ENCODE measurements around the gene GLIS1. TPM values are rescaled to one million over a fixed set of nuclear protein-coding genes. Genes with fewer than 3 reads are reported as not detected.
A peak's percentile ranks its signal among the peaks of the same experiment; 100 is the strongest.

The GLIS1 gene
- total and polyA plus RNA-seq, 4 donors, result 0.50 to 3.8 (median 1.4) TPM

GRCh38 chr1:53589043-53589887 lies 149.7 kb downstream of the GLIS1 start:
- H3K27ac ChIP-seq (ENCODE audit: low read depth, low read length), result no peak overlapping the region
- H3K4me1 ChIP-seq (ENCODE audit: control insufficient read depth, insufficient read depth, low read length), result peaks cover 43% of the 10 kb centered on the region
- no peak overlapping the region for H3K4me3 ChIP-seq (ENCODE audit: low read depth, low read length)
- H3K9me3 ChIP-seq (ENCODE audit: control insufficient read depth, insufficient read depth, low read length), result no peaks in the 10 kb centered on the region
- WGBS (ENCODE audit: insufficient coverage), result 87% methylated on average over 9 of the region's 11 CpGs
- peaks cover 13% of the 10 kb centered on the region for H3K36me3 ChIP-seq (ENCODE audit: control insufficient read depth, insufficient read depth, low read length)
- no peaks in the 10 kb centered on the region for H3K27me3 ChIP-seq (ENCODE audit: control insufficient read depth, insufficient read depth, low read length)
- no peak for DNase-seq (ENCODE audit: low read depth in 4 of 6, low spot score in 6 of 6)

GRCh38 chr1:53588053-53588779 lies 150.7 kb downstream of the GLIS1 start:
- Histone ChIP-seq H3K4me1 (ENCODE audit: control insufficient read depth, insufficient read depth, low read length) (peaks cover 39% of the 10 kb centered on the region), H3K27me3 (ENCODE audit: control insufficient read depth, insufficient read depth, low read length) (no peaks in the 10 kb centered on the region), H3K36me3 (ENCODE audit: control insufficient read depth, insufficient read depth, low read length) (peaks cover 3% of the 10 kb centered on the region), H3K9me3 (ENCODE audit: control insufficient read depth, insufficient read depth, low read length) (no peaks in the 10 kb centered on the region), H3K4me3 (ENCODE audit: low read depth, low read length) (no peak overlapping the region), H3K27ac (ENCODE audit: low read depth, low read length) (no peak overlapping the region)
- WGBS (ENCODE audit: insufficient coverage), result 86% methylated on average over 5 of the region's 6 CpGs
- DNase-seq (ENCODE audit: low read depth in 4 of 6, low spot score in 6 of 6), result no peak

- DNase-seq (ENCODE audit: low read depth in 4 of 6, low spot score in 6 of 6), result no peak
Observed at GRCh38 chr1:53587252-53587988, 151.5 kb downstream of the GLIS1 start.

GRCh38 chr1:53586765-53587164 lies 152.2 kb downstream of the GLIS1 start:
- Histone ChIP-seq H3K9me3 (ENCODE audit: control insufficient read depth, insufficient read depth, low read length) (no peaks in the 10 kb centered on the region), H3K4me1 (ENCODE audit: control insufficient read depth, insufficient read depth, low read length) (peaks cover 27% of the 10 kb centered on the region), H3K36me3 (ENCODE audit: control insufficient read depth, insufficient read depth, low read length) (no peaks in the 10 kb centered on the region), H3K27ac (ENCODE audit: low read depth, low read length) (no peak overlapping the region), H3K27me3 (ENCODE audit: control insufficient read depth, insufficient read depth, low read length) (no peaks in the 10 kb centered on the region), H3K4me3 (ENCODE audit: low read depth, low read length) (no peak overlapping the region)
- 78% methylated on average over 2 of the region's 2 CpGs for WGBS (ENCODE audit: insufficient coverage)
- DNase-seq (ENCODE audit: low read depth in 4 of 6, low spot score in 6 of 6), result no peak

More at GRCh38 chr1:53587252-53587988, 151.5 kb downstream of the GLIS1 start:
- WGBS (ENCODE audit: insufficient coverage), result 80% methylated on average over 4 of the region's 4 CpGs
- Histone ChIP-seq H3K4me3 (ENCODE audit: low read depth, low read length) (no peak overlapping the region), H3K27me3 (ENCODE audit: control insufficient read depth, insufficient read depth, low read length) (no peaks in the 10 kb centered on the region), H3K36me3 (ENCODE audit: control insufficient read depth, insufficient read depth, low read length) (peaks cover 2% of the 10 kb centered on the region), H3K4me1 (ENCODE audit: control insufficient read depth, insufficient read depth, low read length) (peaks cover 33% of the 10 kb centered on the region), H3K27ac (ENCODE audit: low read depth, low read length) (no peak overlapping the region), H3K9me3 (ENCODE audit: control insufficient read depth, insufficient read depth, low read length) (no peaks in the 10 kb centered on the region)

- Histone ChIP-seq H3K27me3 (ENCODE audit: control insufficient read depth, insufficient read depth, low read length) (no peaks in the 10 kb centered on the region), H3K4me3 (ENCODE audit: low read depth, low read length) (no peak overlapping the region), H3K4me1 (ENCODE audit: control insufficient read depth, insufficient read depth, low read length) (peaks cover 19% of the 10 kb centered on the region), H3K27ac (ENCODE audit: low read depth, low read length) (no peak overlapping the region), H3K9me3 (ENCODE audit: control insufficient read depth, insufficient read depth, low read length) (no peaks in the 10 kb centered on the region), H3K36me3 (ENCODE audit: control insufficient read depth, insufficient read depth, low read length) (no peaks in the 10 kb centered on the region)
- no peak for DNase-seq (ENCODE audit: low read depth in 4 of 6, low spot score in 6 of 6)
- 82% methylated on average over 1 of the region's 1 CpG for WGBS (ENCODE audit: insufficient coverage)
Observed at GRCh38 chr1:53585565-53585964, 153.4 kb downstream of the GLIS1 start.

GRCh38 chr1:53585129-53585528 lies 153.8 kb downstream of the GLIS1 start:
- no peaks in the 10 kb centered on the region for H3K9me3 ChIP-seq (ENCODE audit: control insufficient read depth, insufficient read depth, low read length)
- H3K36me3 ChIP-seq (ENCODE audit: control insufficient read depth, insufficient read depth, low read length), result no peaks in the 10 kb centered on the region
- H3K4me1 ChIP-seq (ENCODE audit: control insufficient read depth, insufficient read depth, low read length), result peaks cover 18% of the 10 kb centered on the region
- H3K27ac ChIP-seq (ENCODE audit: low read depth, low read length), result no peak overlapping the region
- no peaks in the 10 kb centered on the region for H3K27me3 ChIP-seq (ENCODE audit: control insufficient read depth, insufficient read depth, low read length)
- no peak overlapping the region for H3K4me3 ChIP-seq (ENCODE audit: low read depth, low read length)
- DNase-seq (ENCODE audit: low read depth in 4 of 6, low spot score in 6 of 6), result no peak
- 67% methylated on average over 1 of the region's 5 CpGs for WGBS (ENCODE audit: insufficient coverage)

GRCh38 chr1:53584777-53585107 lies 154.2 kb downstream of the GLIS1 start:
- Histone ChIP-seq H3K36me3 (ENCODE audit: control insufficient read depth, insufficient read depth, low read length) (no peaks in the 10 kb centered on the region), H3K27ac (ENCODE audit: low read depth, low read length) (no peak overlapping the region), H3K9me3 (ENCODE audit: control insufficient read depth, insufficient read depth, low read length) (no peaks in the 10 kb centered on the region), H3K4me1 (ENCODE audit: control insufficient read depth, insufficient read depth, low read length) (peaks cover 16% of the 10 kb centered on the region), H3K4me3 (ENCODE audit: low read depth, low read length) (no peak overlapping the region), H3K27me3 (ENCODE audit: control insufficient read depth, insufficient read depth, low read length) (no peaks in the 10 kb centered on the region)
- WGBS (ENCODE audit: insufficient coverage), result 40% methylated on average over 1 of the region's 2 CpGs
- DNase-seq (ENCODE audit: low read depth in 4 of 6, low spot score in 6 of 6), result peak in 1 of 6 donors; percentile 41

GRCh38 chr1:53583868-53584776 lies 154.8 kb downstream of the GLIS1 start:
- Histone ChIP-seq H3K27me3 (ENCODE audit: control insufficient read depth, insufficient read depth, low read length) (no peaks in the 10 kb centered on the region), H3K4me1 (ENCODE audit: control insufficient read depth, insufficient read depth, low read length) (peaks cover 10% of the 10 kb centered on the region), H3K4me3 (ENCODE audit: low read depth, low read length) (no peak overlapping the region), H3K27ac (ENCODE audit: low read depth, low read length) (no peak overlapping the region), H3K36me3 (ENCODE audit: control insufficient read depth, insufficient read depth, low read length) (no peaks in the 10 kb centered on the region), H3K9me3 (ENCODE audit: control insufficient read depth, insufficient read depth, low read length) (no peaks in the 10 kb centered on the region)
- WGBS (ENCODE audit: insufficient coverage), result 86% methylated on average over 9 of the region's 11 CpGs
- no peak for DNase-seq (ENCODE audit: low read depth in 4 of 6, low spot score in 6 of 6)
